ENCODE results near the gene GLRX2. TPM values are rescaled to one million over a fixed set of nuclear protein-coding genes. Genes with fewer than 3 reads are reported as not detected.

Gene GLRX2
- total and polyA plus RNA-seq, 9 donors = 3.2 to 18.5 (median 9.1) TPM

DNA sequence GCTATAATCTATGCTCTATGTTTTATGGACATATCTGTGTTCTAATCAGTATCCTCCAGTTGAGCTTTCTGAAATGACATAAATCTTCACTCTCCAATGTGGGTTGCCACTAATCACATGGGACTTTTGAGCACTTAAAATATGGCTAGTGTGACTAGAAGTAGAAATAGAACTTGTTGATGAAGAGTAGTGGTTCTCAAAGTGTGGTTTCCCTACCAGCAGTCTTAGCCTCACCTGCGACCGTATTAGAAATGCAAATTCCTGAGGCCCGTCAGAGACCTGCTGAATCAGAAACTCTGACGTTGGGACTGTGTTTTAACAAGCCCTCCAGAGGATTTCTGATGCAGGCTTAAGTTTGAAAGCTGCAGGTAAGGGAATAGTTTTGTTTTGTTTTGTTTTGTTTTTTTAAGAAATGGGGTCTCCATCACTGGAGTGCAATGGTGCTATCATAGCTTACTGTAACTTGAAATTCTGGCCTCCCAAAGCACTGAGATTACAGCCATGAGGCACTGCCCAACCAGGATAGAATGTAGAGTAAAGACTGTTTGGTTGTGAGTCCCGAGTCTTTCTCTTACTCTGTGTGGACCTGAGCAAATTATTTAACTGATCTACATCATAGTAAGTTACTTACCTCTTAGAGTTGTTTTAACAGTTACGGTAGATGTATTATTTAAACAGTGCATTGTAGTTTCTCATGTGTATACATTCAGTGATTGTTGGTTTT, 21.7 kb downstream of the GLRX2 start:
- Histone ChIP-seq H3K4me1 (ENCODE audit: insufficient read depth) (peaks cover 2% of the 10 kb centered on the region), H3K27ac (no peak overlapping the region), H3K36me3 (no peaks in the 10 kb centered on the region), H3K9me3 (no peaks in the 10 kb centered on the region), H3K4me3 (no peak overlapping the region), H3K27me3 (no peaks in the 10 kb centered on the region)
- DNase-seq = no peak
- intact Hi-C loops (cut with DNase I) = no loop called here
- WGBS, 3 donors = 89 to 95% (median 93%) methylated on average over 6 of the region's 6 CpGs
- TF ChIP-seq, protein P1, sequence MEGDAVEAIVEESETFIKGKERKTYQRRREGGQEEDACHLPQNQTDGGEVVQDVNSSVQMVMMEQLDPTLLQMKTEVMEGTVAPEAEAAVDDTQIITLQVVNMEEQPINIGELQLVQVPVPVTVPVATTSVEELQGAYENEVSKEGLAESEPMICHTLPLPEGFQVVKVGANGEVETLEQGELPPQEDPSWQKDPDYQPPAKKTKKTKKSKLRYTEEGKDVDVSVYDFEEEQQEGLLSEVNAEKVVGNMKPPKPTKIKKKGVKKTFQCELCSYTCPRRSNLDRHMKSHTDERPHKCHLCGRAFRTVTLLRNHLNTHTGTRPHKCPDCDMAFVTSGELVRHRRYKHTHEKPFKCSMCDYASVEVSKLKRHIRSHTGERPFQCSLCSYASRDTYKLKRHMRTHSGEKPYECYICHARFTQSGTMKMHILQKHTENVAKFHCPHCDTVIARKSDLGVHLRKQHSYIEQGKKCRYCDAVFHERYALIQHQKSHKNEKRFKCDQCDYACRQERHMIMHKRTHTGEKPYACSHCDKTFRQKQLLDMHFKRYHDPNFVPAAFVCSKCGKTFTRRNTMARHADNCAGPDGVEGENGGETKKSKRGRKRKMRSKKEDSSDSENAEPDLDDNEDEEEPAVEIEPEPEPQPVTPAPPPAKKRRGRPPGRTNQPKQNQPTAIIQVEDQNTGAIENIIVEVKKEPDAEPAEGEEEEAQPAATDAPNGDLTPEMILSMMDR (IDR thresholded peaks at IDR 0.05) = no peak
- TF ChIP-seq EP300 (IDR thresholded peaks at IDR 0.05) (no peak), POLR2A (IDR thresholded peaks at IDR 0.05) (no peak)

GRCh38 chr1:193079187-193079586, 26.0 kb downstream of the GLRX2 start:
- no peak for TF ChIP-seq EP300 (IDR thresholded peaks at IDR 0.05)
- TF ChIP-seq, protein P1 (IDR thresholded peaks at IDR 0.05) = no peak
- no peak for TF ChIP-seq POLR2A (IDR thresholded peaks at IDR 0.05)
- intact Hi-C loops (cut with DNase I) = no loop called here
- no peaks in the 10 kb centered on the region for H3K4me1 ChIP-seq (ENCODE audit: insufficient read depth)

DNA sequence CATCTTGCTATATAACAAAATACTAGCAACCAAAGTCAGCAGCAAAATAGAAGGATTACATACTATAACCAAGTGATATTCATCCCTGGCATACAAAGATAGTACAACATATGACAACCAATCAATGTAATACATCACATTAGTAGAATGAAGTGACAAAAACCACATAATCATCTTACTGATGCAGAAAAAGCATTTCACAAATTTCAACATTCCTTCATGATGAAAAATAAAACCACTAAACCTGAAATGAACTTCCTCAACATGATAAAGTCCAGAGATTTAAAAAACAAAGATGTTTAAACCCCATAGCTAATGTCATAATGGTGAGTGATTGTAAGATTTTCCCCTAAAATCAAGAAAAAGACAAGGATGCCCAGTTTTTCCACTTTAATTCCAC, 27.2 kb downstream of the GLRX2 start:
- H3K36me3 ChIP-seq = no peaks in the 10 kb centered on the region
- intact Hi-C loops (cut with DNase I) = no loop called here
- TF ChIP-seq POLR2A (IDR thresholded peaks at IDR 0.05) (no peak), EP300 (IDR thresholded peaks at IDR 0.05) (no peak)
- TF ChIP-seq, protein P1 (IDR thresholded peaks at IDR 0.05) = no peak

More at GRCh38 chr1:193079187-193079586, 26.0 kb downstream of the GLRX2 start:
- Histone ChIP-seq H3K27ac (no peak overlapping the region), H3K36me3 (no peaks in the 10 kb centered on the region), H3K9me3 (no peaks in the 10 kb centered on the region), H3K4me3 (no peak overlapping the region), H3K27me3 (no peaks in the 10 kb centered on the region)
- WGBS, 3 donors = 89 to 92% (median 91%) methylated on average over 3 of the region's 3 CpGs
- no peak for DNase-seq

GRCh38 chr1:193070942-193071341, 34.3 kb downstream of the GLRX2 start:
- no peak overlapping the region for H3K27ac ChIP-seq
- intact Hi-C loops (cut with DNase I) = no loop called here
- no peak overlapping the region for H3K4me3 ChIP-seq
- no peaks in the 10 kb centered on the region for H3K4me1 ChIP-seq (ENCODE audit: insufficient read depth)
- TF ChIP-seq POLR2A (IDR thresholded peaks at IDR 0.05) = no peak
- no peak for TF ChIP-seq EP300 (IDR thresholded peaks at IDR 0.05)
- TF ChIP-seq, protein P1 (IDR thresholded peaks at IDR 0.05) = no peak
- 69 to 77% (median 71%) methylated on average over 5 of the region's 5 CpGs for WGBS, 3 donors
- H3K9me3 ChIP-seq = no peaks in the 10 kb centered on the region
- H3K36me3 ChIP-seq = no peaks in the 10 kb centered on the region
- no peak for DNase-seq
- H3K27me3 ChIP-seq = no peaks in the 10 kb centered on the region

More for the DNA sequence above, 27.2 kb downstream of the GLRX2 start:
- no peak for DNase-seq
- Histone ChIP-seq H3K9me3 (no peaks in the 10 kb centered on the region), H3K27me3 (no peaks in the 10 kb centered on the region), H3K27ac (no peak overlapping the region), H3K4me3 (no peak overlapping the region), H3K4me1 (ENCODE audit: insufficient read depth) (no peaks in the 10 kb centered on the region)

Data from ovary (tissue), 9 donors.